Right kidney (tissue), 1 donor: Measurements from ENCODE around the gene UHRF1.
"Not testable (repeated sequence)": the region's sequence is repeated elsewhere in the genome, so short reads cannot be mapped to it uniquely, and the experiment has no call there.

Experiments used
- DNase-seq: peaks from one replicate; pipeline ENCODE4 v3.0.0-alpha.2; 2016

The UHRF1 gene

DNA sequence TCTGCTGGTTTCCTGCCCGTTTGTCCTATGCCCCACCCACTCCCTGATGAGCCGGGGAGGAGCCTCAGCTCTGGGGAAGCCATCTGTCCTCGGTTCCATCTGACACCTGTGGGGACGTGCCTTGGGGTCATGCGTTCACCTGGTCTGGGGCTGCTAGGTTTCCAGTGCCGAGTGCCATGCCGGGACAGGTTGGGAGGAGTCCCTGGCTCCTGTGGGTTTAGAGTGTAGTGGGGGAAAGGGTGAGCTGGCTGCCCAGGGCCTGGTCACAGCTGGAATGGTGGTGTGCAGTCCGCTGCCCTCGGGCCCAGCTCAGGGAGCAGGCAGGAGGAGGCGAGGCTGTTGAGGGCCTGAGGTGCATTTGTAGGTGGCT lies 62.1 kb downstream of the UHRF1 start:
- DNase-seq = peak; percentile 21

DNA sequence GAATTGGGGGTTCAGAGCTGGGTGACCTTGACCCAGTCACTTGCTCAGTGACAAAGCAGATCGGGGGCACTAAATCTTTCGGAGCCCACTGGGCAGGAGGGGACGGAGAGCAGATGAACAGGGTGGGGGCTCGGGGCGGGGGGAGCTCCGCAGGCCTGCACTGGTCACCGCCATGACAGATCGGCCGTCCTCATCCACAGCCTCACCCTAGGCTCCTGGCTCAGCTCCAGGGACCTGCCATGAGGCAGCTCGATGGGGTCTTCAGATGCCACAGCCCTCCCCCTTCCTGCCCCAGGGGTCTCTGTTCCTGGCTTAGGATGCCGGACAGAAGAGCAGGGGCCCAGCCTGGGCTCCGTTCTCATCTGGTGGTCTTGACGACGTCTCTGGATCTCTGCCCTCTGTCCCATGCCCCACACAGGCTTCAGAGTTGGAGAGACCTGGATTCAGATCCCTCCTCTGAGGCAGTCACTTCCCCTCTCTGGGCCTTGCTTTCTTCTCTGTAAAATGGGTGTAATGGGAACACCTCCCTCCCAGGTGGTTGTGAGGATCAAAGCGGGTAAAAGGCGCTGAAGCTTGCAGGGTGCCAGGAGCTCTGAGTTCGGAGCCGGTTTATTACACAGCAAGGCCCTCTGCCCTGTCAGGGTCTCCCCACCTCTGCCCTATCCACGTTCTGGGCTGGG lies 62.7 kb downstream of the UHRF1 start:
- DNase-seq = no peak

DNA sequence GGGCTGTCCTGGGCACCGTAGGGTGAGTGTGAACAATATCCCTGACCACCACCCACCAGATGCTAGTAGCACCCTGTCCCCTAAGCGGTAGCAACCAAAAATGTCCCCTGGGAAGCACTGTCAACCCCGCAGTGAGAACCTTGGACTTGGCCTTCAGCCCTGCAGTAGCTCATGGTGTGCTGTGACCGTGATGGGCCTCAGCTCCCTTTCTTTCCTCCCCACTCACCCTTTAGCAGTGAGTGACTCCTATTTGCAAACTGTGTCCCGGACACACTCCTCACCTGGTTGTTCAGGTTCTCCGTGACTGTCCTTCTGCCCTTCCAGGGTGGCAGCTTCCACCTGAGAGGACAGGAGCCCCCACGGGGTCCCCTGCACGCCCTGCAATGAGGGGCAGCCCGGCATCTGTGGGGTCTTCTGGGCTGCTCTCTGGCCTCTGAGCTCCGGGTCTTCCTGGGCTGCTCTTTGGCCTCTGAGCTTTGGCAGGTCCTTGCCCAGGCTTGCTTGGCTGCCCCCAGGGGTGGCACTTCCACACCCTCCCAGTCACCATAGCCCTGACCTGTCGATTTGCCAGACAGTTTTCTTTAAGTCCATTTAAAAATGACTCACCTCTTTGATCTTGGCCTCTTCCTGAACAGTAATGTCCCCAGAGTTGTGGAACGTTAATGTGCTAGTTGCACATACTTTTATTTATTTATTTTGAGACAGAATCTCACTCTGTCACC lies 63.4 kb downstream of the UHRF1 start:
- DNase-seq = no peak

DNA sequence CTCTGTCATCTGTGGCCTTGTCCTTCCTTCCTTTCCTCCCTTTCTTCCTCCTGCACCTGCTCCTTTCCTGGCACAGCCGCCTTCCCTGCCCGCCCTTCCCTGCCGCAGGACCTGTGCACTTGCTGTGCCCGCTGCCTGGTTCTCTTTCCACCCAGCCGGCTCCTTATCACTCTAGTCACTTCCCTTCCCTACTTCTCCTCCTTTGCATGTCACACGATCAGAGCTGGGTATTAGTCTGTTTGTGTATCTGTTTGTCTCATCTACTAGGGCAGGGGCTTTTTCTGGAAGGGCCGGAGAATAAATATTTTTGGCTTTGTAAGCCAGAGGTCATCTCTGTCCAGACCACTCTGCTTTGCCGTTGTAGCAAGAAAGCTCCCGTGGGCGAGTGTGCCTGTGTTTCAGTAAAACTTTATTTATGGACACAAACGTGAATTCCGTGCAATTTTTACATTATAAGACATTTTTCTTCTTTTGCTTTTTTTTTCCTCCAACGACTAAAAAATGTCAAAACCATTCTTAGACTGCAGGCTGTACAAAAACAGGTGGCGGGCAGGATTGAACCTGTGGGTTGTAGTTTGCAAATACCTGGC lies 65.7 kb downstream of the UHRF1 start:
- DNase-seq = no peak

DNA sequence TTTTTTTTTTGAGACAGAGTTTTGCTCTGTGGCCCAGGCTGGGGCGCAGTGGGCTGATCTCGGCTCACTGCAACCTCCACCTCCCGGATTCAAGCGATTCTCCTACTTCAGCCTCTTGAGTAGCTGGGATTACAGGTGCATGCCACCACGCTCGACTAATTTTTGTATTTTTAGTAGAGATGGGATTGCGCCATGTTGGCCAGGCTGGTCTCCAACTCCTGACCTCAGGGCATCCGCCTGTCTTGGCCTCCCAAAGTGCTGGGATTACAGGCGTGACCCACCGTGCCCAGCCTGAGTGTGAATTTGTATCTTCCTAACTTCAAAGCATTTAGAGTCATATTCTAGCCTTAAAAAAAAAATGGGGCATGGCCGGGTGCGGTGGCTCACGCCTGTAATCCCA lies 66.3 kb downstream of the UHRF1 start:
- DNase-seq = not testable (repeated sequence)

DNA sequence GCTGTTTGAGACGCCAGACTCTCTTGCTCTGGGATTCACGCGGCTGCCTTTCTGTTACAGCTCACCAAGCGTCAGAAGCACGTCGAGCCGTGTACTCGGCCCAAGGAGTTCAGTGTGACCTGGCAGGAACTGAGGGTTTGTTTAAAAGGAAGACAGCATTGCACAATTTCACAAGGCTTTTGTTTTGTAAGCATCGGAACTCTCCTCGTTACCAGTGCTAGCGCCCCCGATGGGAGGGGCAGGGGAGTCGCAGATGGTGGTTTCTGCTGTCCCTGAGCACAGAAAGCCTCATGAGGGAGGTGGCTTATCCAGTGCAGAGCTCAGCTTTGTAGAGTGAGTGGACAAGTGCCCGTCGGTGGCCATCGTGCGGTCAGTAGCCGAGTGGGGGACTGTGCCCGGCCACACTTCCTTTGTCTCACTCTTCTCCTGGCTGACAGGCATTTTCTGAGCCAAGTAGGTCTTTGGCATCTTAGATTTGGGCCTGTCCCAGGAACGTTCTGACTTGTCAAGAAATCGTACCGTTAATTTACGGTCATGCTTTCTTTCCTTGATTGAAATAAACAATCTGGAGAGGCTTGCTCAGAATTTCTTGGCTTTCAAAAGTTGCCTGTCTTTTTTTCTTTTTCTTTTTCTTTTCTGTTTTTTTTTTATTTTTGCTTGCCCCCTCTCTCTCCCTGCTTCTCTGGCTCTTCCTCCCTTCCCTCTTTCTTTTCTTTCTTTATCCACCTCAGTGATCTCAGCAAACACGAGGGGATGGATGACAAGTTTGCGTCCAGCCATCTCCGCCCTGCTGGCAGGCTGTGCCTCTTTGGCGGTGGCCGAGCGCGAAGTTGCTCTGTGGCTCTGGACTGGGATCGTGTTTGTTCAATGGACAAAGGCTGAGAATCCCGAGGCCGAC lies 67.3 kb downstream of the UHRF1 start:
- peak; percentile 30 for DNase-seq

DNA sequence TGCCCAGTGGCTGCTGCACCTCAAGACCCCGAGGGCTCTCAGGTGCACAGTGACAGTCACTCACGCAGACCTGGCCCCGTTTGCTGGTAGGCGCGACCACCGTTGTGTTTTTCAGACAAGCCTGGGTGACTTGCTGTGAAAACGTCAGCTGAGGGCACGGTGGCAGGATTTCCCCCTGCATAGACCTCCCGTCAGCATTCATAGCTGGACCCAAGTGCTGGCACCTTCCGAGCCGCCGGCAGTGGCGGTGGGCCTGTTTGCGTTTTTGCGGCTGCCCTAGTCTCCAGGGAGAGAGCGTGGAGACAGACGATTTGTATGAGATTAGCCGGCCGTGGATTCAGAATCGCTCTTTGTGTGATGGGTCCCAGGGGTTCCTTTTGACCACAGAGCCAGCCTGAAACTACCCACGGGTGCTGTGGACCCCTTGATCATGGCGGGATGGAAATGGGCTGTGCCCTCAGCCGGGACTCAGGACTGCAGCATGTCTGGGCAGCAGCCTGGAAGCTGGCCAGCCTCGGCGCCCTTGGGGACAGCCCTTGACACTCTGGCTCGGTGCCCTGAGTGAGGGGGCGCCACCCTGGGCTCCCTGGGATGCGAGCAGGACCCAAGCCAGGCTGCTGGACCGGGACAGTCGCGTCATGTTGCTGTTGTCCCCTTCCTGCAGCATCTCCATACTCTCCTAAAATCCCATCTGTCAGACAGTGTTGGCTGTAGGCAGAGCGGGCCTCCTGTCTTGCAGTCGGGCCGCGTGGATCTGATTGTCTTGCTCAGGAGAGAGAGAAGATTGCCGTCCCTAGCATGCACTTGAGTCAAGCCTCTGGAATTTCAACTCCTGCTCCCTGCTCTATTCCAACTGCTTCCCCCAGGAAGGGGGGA lies 68.2 kb downstream of the UHRF1 start:
- no peak for DNase-seq

DNA sequence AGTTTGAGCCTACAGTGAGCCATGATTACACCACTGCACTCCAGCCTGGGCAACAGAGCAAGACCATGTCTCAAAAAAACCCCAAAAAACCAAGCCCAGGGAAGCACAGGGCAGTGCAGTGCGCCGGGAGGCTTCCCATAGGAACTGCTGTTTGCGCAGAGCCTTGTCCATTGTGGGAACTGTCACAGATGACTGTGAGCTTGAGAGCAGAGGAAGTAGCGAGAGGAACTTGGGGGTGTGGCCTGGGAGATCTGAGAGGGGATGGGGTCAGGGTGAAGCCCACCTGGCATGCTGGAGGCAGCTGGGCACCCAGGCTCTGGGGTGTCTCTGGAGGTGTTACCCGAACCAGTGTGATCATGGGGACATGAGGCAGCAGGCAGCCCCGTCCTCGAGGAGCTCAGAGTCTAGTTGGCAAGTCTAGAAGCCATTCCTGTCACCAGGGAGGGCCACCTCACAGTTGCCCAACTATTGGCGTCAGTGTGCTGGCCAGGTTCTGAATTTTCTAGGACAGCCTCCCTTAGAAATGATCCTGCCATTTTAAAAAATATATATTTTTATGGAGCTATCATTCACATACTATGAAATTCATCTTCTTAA lies 70.0 kb downstream of the UHRF1 start:
- DNase-seq = no peak

DNA sequence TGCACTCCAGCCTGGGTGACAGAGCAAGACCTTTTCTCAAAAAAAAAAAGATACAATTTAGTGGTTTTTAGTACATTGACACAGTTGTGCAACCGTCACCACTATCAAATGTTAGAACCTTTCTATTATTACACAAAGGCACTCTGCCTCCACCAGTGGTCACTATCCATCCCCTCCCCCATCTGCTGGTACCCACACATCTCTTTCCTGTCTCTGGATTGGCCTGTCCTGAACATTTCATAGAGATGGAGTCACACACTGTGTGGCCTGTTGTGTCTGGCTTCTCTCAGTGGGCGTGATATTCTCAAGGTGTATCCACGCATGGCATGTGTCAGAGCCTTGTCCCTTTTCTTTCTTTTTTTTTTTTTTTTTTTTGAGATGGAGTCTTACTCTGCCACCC lies 70.8 kb downstream of the UHRF1 start:
- no peak for DNase-seq

DNA sequence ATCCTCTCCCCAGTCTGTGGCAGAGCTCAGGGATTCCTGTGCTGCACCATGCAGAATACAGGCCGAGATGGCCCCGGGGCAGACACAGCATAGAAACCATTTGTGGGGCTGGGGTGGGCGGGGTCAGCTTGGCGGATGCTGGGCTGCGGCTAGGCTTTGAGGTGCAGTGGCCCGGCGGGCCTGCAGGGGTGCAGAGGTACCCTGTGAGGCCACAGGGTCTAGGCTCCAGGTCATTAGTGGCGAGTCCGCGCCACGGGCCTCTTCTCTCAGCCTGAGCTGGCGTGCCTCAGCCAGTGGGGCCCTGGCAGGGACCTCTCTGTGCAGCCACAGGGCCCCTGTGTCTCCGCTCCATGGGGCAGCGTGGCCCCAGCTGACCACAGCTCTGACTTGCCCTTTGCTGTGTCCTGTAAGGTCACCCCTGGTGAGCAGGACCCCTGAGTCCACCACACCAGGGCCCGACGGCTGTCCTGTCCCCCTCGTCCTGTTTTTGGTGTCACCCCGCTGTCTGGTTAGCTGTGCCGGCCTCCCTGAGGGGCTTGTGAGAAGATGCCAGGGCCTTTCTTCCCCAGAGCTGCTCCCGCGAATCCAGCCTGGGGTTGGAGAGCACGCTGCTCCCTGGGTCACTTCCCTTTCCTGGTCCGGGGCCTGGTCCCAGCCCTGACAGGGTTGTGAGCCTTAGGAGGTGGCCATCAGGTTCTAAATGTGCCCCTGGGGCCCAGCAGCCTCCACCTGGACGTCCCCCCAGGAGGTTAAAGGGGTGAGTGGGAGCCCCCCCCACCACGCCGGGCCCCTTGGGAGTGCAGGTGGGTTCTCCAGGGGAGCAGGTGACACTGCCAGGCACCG lies 71.8 kb downstream of the UHRF1 start:
- no peak for DNase-seq

DNA sequence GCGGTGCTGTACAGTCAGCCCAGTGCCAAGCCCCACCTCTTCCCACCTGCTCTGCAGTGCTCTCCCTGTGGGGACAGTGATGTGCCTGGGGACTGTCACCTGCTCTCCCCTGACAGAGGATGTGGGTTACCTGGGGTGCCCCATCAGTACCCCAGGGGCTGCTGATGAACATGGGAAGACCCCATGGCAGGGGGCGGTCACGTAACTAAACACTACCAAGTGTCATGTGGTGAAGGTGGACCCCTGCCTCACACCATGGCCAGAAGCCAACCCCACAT lies 72.3 kb downstream of the UHRF1 start:
- DNase-seq = no peak

DNA sequence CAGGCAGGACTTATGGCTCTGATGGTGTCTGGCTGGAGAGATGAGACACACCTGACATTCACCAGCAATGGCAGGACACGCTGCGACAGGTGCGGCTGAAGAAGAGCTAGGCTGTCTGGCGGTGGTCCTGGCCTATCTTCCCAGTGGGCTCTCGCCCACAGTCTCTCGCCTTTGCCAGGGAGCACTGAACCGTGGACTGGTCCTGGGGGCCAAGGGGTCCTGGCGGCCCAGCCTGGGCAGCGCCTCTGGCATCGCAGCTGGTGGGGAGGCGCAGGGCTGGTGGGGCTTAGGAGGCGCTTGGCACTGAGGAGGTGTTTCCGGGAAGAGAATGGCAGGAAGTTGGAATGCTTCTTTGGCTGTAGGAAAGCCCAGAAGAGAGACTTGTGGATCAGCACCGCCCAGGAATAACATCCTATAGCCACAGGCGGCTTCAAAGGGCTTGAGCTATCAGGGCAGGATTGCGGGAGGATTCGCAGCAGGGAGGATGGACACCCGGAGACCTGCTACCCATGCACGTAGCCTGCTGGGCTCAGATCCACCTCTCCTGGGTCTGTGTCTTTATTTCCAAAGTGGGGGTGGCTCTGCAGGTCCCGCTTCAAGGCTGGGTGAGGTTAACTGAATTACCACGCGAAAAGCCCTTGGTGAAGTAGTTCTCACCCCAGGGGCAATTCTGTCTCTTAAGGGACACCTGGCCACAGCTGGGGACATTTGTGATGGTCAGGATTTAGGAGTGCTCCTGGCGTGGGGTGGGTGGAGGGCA lies 74.2 kb downstream of the UHRF1 start:
- DNase-seq = no peak

DNA sequence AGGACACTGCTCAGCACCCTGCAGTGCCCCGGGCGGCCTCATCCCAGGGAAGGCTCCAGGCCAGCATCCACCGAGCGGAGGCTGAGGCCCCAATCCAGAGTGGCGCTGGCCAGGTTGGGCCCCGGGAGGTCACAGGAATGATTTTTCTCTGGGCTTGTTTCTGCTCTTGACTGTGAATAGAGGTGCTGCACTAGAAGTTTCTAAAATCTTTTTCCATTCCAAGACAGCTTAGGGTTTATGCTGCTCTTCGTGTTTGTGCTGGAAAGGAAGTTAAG lies 74.7 kb downstream of the UHRF1 start:
- no peak for DNase-seq

DNA sequence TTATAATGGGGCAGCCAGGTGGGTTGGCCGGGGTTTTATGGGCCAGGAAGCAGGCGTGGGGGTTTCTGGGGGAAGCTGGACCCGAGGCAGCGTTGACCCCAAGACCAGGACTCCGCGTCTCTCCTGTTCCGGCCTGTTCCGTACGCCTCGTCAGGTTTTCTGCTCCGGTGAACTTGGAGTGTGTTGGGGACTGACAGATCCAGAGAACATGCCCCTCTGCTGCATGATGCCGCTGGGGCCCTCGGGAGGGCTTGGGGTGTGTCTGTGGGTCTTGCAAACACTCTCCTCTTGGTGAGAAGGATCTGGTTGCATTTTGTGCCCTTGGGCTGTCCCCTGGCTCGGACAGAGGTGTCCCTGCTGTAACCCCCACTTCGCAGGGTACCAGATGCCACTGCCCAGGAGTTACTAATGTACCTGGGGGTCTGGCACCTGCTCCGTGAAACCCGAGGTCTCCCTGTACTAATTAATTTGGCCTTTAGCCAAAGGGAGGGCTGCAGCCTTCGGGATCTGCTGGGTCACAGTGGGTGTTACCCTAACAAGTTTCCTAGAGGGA lies 75.2 kb downstream of the UHRF1 start:
- peak; percentile 43 for DNase-seq

DNA sequence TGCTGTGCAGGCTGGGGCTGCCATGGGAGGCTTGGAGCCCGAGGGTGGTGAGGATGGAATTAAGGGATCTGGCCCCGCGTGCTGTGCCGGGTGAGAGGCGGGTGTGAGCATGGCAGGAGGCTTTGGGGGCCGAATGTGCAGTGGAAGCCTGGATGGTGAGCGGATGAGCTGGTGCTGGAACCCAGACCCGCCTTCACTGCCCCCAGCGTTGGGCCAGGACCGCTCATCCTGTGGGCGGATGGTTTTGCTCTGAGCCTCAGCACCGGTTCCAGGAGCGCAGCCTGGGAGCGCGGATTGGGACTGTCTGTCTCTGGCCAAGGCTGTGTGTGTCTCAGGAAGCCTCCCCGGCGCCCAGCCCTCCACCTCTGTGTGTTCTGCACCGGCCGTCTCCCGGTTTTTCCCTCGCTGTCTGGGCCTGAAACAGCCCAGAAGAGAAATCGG lies 76.3 kb downstream of the UHRF1 start:
- no peak for DNase-seq

DNA sequence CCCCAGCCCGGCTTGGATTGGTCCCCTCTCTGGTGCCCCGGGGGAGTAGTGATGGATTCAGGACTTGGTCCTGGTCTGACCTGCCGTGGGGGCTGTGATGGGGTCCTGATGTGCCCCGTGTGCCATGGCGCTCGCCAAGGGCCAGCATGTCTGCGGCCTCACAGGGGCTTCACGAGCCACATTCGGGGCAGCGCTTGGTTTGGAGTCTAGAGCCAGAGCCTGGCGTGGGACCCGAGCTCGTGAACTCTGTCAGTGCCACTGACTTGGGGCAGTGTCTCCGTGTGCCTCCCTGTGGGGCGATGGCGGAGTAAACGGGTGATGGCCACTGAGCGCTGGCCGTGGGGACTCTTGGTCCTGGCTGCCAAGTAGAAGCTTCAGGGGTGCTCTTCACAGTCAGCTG lies 76.8 kb downstream of the UHRF1 start:
- DNase-seq = no peak

DNA sequence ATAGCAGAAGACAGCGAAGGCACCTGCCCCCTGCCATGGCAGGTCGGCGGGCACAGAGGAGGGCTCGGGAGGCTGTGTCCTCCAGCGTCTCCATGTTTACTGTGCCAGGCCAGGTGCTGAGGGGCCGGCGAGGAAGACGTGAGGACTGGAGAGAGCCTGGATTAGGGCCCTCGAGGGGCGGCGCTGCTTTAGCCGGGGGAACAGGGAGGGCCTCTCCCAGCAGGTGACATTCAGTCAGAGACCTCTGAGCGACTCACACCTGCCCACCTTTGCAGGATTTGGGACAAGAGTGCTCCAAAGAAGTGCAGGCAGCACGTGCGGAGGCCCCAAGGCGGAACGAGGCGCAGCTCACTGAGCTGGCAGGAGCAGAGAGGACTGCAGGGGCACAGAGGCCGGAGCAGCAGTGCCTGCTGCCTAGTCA lies 77.2 kb downstream of the UHRF1 start:
- no peak for DNase-seq

DNA sequence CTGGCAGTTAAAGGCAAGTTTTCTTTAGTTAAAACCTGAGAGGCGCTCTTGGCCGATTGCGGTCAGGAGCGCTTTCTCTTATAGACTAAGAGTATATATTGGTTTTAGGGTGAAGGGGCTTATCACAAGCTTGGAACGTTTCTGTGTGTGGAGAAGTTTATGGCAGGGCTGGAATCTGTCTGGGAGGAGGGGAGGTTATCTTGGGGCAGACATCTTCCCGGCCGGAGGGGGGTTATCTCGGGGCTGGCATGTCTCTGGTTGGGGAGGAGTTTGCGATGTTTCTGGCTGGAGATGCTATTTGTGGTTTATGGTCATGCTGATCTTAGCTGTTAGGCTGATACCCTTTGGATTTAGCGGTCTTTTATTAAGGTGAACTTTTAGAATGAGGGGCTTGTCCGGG lies 78.0 kb downstream of the UHRF1 start:
- no peak for DNase-seq

DNA sequence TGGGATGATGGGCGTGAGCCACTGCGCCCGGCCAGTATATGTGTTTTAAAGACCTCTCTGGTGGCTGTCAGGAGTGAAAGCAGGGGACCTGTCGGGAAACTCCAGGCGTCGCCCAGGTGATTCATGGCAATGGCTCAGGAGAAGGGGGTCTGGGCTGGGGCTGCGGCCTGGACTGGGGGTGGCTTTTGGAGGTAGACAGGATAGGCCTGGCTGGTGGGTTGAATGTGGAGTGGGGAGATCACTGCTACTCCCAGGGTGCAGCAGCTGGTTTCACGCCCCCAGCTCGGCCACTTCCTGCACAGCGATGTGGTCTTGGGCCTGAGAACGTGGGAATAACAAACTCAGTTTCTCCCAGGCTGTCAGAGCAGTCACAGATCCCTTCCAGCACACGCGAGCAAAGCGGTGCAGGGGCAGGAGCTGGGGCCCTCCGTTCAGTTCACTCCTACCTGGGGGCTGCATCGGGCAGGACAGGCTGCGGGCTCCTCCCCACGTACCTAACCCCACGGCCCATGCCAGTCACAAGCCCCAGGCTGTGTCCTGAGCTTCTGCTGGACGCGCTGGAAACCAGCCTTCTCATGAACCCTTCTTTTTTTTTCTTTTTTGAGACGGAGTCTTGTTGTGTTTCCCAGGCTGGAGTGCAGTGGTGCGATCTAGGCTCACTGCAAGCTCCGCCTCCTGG lies 78.5 kb downstream of the UHRF1 start:
- no peak for DNase-seq
